ENCODE measurements around the gene TSPAN14. TPM values are rescaled to one million over a fixed set of nuclear protein-coding genes. Genes with fewer than 3 reads are reported as not detected.
A peak's percentile ranks its signal among the peaks of the same experiment; 100 is the strongest.

The TSPAN14 gene
- total and polyA plus RNA-seq, 2 donors (not counting 1 experiment from before 2014, with no cell fraction given): 12.1 to 50.0 TPM

- no peak overlapping the region for H2AFZ ChIP-seq (ENCODE audit: low read length)
- no peak for TF ChIP-seq EZH2 (IDR thresholded peaks at IDR 0.05; ENCODE audit: low read length, missing control alignments)
- TF ChIP-seq CTCF (conservative IDR thresholded peaks at IDR 0.05 in 1 of 2, IDR thresholded peaks at IDR 0.05 in 1 of 2; ENCODE audit: low read depth in 1 of 2, low read length in 2 of 2): no peak
- H3K27ac ChIP-seq (ENCODE audit: insufficient read depth, low read length): no peak overlapping the region
- DNase-seq (ENCODE audit: low read depth in 2 of 2): no peak
- peaks cover 31% of the 10 kb centered on the region for H3K4me1 ChIP-seq (ENCODE audit: control insufficient read depth, extremely low read depth, insufficient read depth, low read length)
- H3K4me2 ChIP-seq (ENCODE audit: extremely low read depth, insufficient read depth, low read length): no peak overlapping the region
- no peaks in the 10 kb centered on the region for H4K20me1 ChIP-seq (ENCODE audit: control insufficient read depth, extremely low read depth, insufficient read depth, low read length)
- H3K36me3 ChIP-seq (ENCODE audit: control insufficient read depth, insufficient read depth, low read length): no peaks in the 10 kb centered on the region
- no peaks in the 10 kb centered on the region for H3K9me3 ChIP-seq (ENCODE audit: control insufficient read depth, insufficient read depth, low read depth, low read length)
- H3K4me3 ChIP-seq (replicated peaks in 1 of 4; ENCODE audit: control extremely low read depth in 1 of 4, insufficient read depth in 1 of 4, low read depth in 3 of 4, low read length in 4 of 4): no peak overlapping the region
- no peak overlapping the region for H3K9ac ChIP-seq (ENCODE audit: insufficient read depth, low read length)
- peaks cover 4% of the 10 kb centered on the region for H3K79me2 ChIP-seq (ENCODE audit: control insufficient read depth, insufficient read depth, low read length)
- H3K27me3 ChIP-seq (ENCODE audit: control insufficient read depth, insufficient read depth, low read length): no peaks in the 10 kb centered on the region
Observed at GRCh38 chr10:80500572-80501380, 46.7 kb downstream of the TSPAN14 start.

GRCh38 chr10:80501381-80501912 lies 47.3 kb downstream of the TSPAN14 start:
- no peak for TF ChIP-seq CTCF (conservative IDR thresholded peaks at IDR 0.05 in 1 of 2, IDR thresholded peaks at IDR 0.05 in 1 of 2; ENCODE audit: low read depth in 1 of 2, low read length in 2 of 2)
- TF ChIP-seq EZH2 (IDR thresholded peaks at IDR 0.05; ENCODE audit: low read length, missing control alignments): no peak
- no peaks in the 10 kb centered on the region for H4K20me1 ChIP-seq (ENCODE audit: control insufficient read depth, extremely low read depth, insufficient read depth, low read length)
- no peak overlapping the region for H3K9ac ChIP-seq (ENCODE audit: insufficient read depth, low read length)
- no peaks in the 10 kb centered on the region for H3K9me3 ChIP-seq (ENCODE audit: control insufficient read depth, insufficient read depth, low read depth, low read length)
- H3K79me2 ChIP-seq (ENCODE audit: control insufficient read depth, insufficient read depth, low read length): peaks cover 4% of the 10 kb centered on the region
- DNase-seq (ENCODE audit: low read depth in 2 of 2): peak in 1 of 2 donors; percentile 47
- H2AFZ ChIP-seq (ENCODE audit: low read length): no peak overlapping the region
- H3K4me2 ChIP-seq (ENCODE audit: extremely low read depth, insufficient read depth, low read length): no peak overlapping the region
- no peaks in the 10 kb centered on the region for H3K36me3 ChIP-seq (ENCODE audit: control insufficient read depth, insufficient read depth, low read length)
- no peak overlapping the region for H3K27ac ChIP-seq (ENCODE audit: insufficient read depth, low read length)
- H3K4me3 ChIP-seq (replicated peaks in 1 of 4; ENCODE audit: control extremely low read depth in 1 of 4, insufficient read depth in 1 of 4, low read depth in 3 of 4, low read length in 4 of 4): no peak overlapping the region
- no peaks in the 10 kb centered on the region for H3K27me3 ChIP-seq (ENCODE audit: control insufficient read depth, insufficient read depth, low read length)
- peaks cover 31% of the 10 kb centered on the region for H3K4me1 ChIP-seq (ENCODE audit: control insufficient read depth, extremely low read depth, insufficient read depth, low read length)

- Histone ChIP-seq H3K36me3 (ENCODE audit: control insufficient read depth, insufficient read depth, low read length) (no peaks in the 10 kb centered on the region), H2AFZ (ENCODE audit: low read length) (no peak overlapping the region), H3K4me1 (ENCODE audit: control insufficient read depth, extremely low read depth, insufficient read depth, low read length) (peaks cover 31% of the 10 kb centered on the region), H3K79me2 (ENCODE audit: control insufficient read depth, insufficient read depth, low read length) (peaks cover 4% of the 10 kb centered on the region), H4K20me1 (ENCODE audit: control insufficient read depth, extremely low read depth, insufficient read depth, low read length) (no peaks in the 10 kb centered on the region), H3K4me2 (ENCODE audit: extremely low read depth, insufficient read depth, low read length) (no peak overlapping the region), H3K27ac (ENCODE audit: insufficient read depth, low read length) (no peak overlapping the region), H3K4me3 (replicated peaks in 1 of 4; ENCODE audit: control extremely low read depth in 1 of 4, insufficient read depth in 1 of 4, low read depth in 3 of 4, low read length in 4 of 4) (no peak overlapping the region), H3K27me3 (ENCODE audit: control insufficient read depth, insufficient read depth, low read length) (no peaks in the 10 kb centered on the region), H3K9me3 (ENCODE audit: control insufficient read depth, insufficient read depth, low read depth, low read length) (no peaks in the 10 kb centered on the region), H3K9ac (ENCODE audit: insufficient read depth, low read length) (no peak overlapping the region)
- no peak for TF ChIP-seq CTCF (conservative IDR thresholded peaks at IDR 0.05 in 1 of 2, IDR thresholded peaks at IDR 0.05 in 1 of 2; ENCODE audit: low read depth in 1 of 2, low read length in 2 of 2)
- TF ChIP-seq EZH2 (IDR thresholded peaks at IDR 0.05; ENCODE audit: low read length, missing control alignments): no peak
- DNase-seq (ENCODE audit: low read depth in 2 of 2): peak in 1 of 2 donors; percentile 58
Observed at GRCh38 chr10:80501913-80502521, 47.9 kb downstream of the TSPAN14 start.
